GM12891 (cell line): ENCODE results near the gene GABRR2.

Experiments used
- POLR2A ChIP-seq: IDR thresholded peaks from 2 replicates; pipeline ENCODE4 v1.6.1; 2011; ENCODE audit warnings: low read depth, low read length, control low read depth
- POLR2AphosphoS5 ChIP-seq: IDR thresholded peaks from 2 replicates; pipeline ENCODE4 v1.6.1; 2011; ENCODE audit warnings: low read depth, low read length, control low read depth
- POU2F2 ChIP-seq: IDR thresholded peaks from 2 replicates; pipeline ENCODE4 v1.6.1; 2011; ENCODE audit warnings: low read depth, mild to moderate bottlenecking, control low read depth, low read length, moderate library complexity
- TAF1 ChIP-seq: IDR thresholded peaks from 2 replicates; pipeline ENCODE4 v1.6.1; 2011; ENCODE audit warnings: low read depth, low read length, control low read depth

GRCh38 chr6:89335164-89335563 lies 20.1 kb upstream of the GABRR2 start:
- TF ChIP-seq POLR2A (no peak), POU2F2 (no peak), TAF1 (no peak), POLR2AphosphoS5 (no peak)
